D721Med (cell line): Measurements from ENCODE around the gene ELK1.
"Not testable (repeated sequence)": the region's sequence is repeated elsewhere in the genome, so short reads cannot be mapped to it uniquely, and the experiment has no call there.

ENCODE experiments used
- DNase-seq: peaks from one replicate; pipeline ENCODE4 v3.0.0; 2011; ENCODE audit warnings: low spot score; ENCODE audit not compliant: insufficient read length
- FAIRE-seq: peaks from 2 replicates; lab custom pipeline; 2011; peaks lifted over from hg19 to GRCh38; lab: Jason Lieb, UNC
- TF ChIP-seq, protein P1 (sequence below): IDR thresholded peaks from 2 replicates; pipeline ENCODE4 v1.5.1; 2012; ENCODE audit warnings: mild to moderate bottlenecking, control low read depth; ENCODE audit not compliant: insufficient read depth; ENCODE audit errors: missing control alignments

Gene ELK1

GRCh38 chrX:47611489-47611888, 38.9 kb downstream of the ELK1 start:
- TF ChIP-seq, protein P1, sequence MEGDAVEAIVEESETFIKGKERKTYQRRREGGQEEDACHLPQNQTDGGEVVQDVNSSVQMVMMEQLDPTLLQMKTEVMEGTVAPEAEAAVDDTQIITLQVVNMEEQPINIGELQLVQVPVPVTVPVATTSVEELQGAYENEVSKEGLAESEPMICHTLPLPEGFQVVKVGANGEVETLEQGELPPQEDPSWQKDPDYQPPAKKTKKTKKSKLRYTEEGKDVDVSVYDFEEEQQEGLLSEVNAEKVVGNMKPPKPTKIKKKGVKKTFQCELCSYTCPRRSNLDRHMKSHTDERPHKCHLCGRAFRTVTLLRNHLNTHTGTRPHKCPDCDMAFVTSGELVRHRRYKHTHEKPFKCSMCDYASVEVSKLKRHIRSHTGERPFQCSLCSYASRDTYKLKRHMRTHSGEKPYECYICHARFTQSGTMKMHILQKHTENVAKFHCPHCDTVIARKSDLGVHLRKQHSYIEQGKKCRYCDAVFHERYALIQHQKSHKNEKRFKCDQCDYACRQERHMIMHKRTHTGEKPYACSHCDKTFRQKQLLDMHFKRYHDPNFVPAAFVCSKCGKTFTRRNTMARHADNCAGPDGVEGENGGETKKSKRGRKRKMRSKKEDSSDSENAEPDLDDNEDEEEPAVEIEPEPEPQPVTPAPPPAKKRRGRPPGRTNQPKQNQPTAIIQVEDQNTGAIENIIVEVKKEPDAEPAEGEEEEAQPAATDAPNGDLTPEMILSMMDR = no peak
- FAIRE-seq (no peak), DNase-seq (no peak)

DNA sequence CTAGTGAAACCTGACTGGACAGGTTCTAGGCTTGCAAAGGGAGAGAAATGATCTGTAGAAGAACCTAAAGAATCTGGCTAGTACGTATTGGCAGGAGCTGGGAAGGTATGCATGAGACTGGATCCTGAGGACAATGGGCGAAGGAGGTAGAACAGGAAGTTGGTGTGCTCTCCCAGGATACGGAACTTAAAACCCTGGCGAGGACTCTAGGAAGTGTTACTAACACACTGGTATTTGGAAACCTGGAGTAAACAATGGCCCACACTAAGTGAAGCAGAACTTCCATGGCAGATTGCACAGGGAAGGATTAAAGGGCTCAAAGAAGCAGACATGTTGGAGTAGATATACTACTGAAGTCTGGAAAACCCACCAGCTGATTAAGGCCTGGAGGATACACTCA, 39.9 kb downstream of the ELK1 start:
- FAIRE-seq (no peak), DNase-seq (no peak)
- TF ChIP-seq, protein P1 = no peak

GRCh38 chrX:47608130-47608810, 42.1 kb downstream of the ELK1 start:
- FAIRE-seq = no peak
- no peak for DNase-seq
- TF ChIP-seq, protein P1 = no peak

GRCh38 chrX:47607091-47607490, 43.3 kb downstream of the ELK1 start:
- DNase-seq (no peak), FAIRE-seq (no peak)
- TF ChIP-seq, protein P1 = no peak

GRCh38 chrX:47605024-47605423, 45.3 kb downstream of the ELK1 start:
- TF ChIP-seq, protein P1 = no peak
- FAIRE-seq (no peak), DNase-seq (no peak)

- FAIRE-seq, DNase-seq: not testable (repeated sequence)
Observed at GRCh38 chrX:47603125-47603524, 47.2 kb downstream of the ELK1 start.

GRCh38 chrX:47597222-47597621, 53.1 kb downstream of the ELK1 start:
- FAIRE-seq (no peak), DNase-seq (no peak)
- TF ChIP-seq, protein P1 = no peak
